HG03457 (cell line): ENCODE data around the gene KIF4B.

Source experiments
- ATAC-seq: cut with Tn5 transposase; IDR thresholded peaks from one replicate; pipeline ENCODE4 v1.9.1; 2021; ENCODE audit warnings: moderate number of reproducible peaks; ENCODE audit not compliant: unreplicated experiment

Gene KIF4B

GRCh38 chr5:155052532-155052931 lies 39.0 kb downstream of the KIF4B start:
- ATAC-seq = no peak

GRCh38 chr5:155053501-155053900 lies 39.9 kb downstream of the KIF4B start:
- ATAC-seq = no peak

GRCh38 chr5:155056644-155057269 lies 43.2 kb downstream of the KIF4B start:
- no peak for ATAC-seq

- ATAC-seq = no peak
Observed at GRCh38 chr5:155057626-155058025, 44.1 kb downstream of the KIF4B start.

- no peak for ATAC-seq
Observed at GRCh38 chr5:155064580-155064979, 51.0 kb downstream of the KIF4B start.

GRCh38 chr5:155066886-155067595 lies 53.5 kb downstream of the KIF4B start:
- ATAC-seq = no peak
